Measurements from ENCODE around the gene SSX2IP.

- TF ChIP-seq CTCF (IDR thresholded peaks at IDR 0.05) (no peak), POLR2A (IDR thresholded peaks at IDR 0.05) (no peak), EP300 (IDR thresholded peaks at IDR 0.05) (no peak), POLR2AphosphoS5 (IDR thresholded peaks at IDR 0.05) (no peak)
These were observed 6.8 kb downstream of the SSX2IP start for GRCh38 chr1:84683508-84683907.

All from stomach (tissue), 4 donors.